HG02970 (cell line): Measurements from ENCODE around the gene TMEFF2.

Experiments used
- ATAC-seq: cut with Tn5 transposase; IDR thresholded peaks from one replicate; pipeline ENCODE4 v1.9.1; 2021; ENCODE audit warnings: mild to moderate bottlenecking, moderate library complexity, moderate number of reproducible peaks; ENCODE audit not compliant: unreplicated experiment, low FRiP score

Gene TMEFF2, protein sequence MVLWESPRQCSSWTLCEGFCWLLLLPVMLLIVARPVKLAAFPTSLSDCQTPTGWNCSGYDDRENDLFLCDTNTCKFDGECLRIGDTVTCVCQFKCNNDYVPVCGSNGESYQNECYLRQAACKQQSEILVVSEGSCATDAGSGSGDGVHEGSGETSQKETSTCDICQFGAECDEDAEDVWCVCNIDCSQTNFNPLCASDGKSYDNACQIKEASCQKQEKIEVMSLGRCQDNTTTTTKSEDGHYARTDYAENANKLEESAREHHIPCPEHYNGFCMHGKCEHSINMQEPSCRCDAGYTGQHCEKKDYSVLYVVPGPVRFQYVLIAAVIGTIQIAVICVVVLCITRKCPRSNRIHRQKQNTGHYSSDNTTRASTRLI

DNA sequence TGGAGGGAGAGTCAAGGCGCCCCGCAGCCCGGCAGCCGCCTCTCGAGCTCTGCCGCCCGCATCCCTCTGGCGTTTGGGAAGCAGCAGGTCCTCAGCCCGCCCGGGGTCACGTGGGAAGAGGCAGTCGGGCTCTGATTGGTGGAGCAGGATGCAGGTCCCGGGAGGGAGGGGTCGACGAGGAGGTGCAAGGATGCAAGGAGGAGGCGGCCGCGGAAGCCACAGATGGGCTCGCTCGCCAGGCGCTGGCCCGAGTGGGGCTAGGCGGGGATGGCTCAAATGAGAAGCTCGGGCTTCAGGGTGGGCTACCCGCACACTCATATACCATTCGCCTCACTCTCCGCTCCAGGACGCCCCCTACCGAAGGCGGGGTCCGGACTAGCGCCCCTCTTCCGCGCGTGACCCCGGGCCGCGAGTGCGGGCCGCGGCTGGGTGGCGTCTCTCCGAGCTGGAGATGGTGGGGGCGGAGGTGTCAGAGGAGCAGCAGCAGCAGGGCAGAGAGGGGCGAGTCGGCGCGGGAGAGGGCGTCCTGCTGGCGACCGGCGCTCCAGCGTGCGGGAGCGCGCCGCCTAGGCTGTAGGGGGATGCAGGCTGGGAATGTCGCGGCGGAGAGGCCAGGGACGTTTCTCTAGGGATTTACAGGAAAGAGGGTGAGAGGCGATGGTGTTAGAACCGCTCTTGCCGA is at the start of gene TMEFF2:
TMEFF2 (minus strand) TSS at position 68 of the 682 bp plus-strand sequence. CDS start 409 bp downstream, outside the sequence.
- peak; percentile 58 for ATAC-seq

DNA sequence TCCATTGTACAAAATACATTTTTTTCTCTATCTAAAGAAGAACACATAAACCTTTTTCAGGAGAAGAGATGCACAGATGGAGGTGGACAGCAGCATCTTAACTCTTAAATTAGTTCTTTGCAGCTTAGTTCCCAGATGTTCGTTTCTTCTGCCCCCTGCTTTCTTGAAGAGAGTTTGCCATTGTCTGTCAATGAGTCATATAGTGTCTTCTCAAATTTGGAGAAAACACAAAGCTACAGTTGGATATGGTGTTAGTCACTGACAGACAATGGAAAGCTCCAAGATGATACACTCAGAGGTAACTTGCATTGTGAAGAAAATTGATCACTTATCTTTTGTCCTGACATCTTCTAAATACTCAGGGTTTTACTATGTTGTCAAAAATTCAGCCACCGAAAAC is 48.8 kb upstream of the TMEFF2 start:
- ATAC-seq: no peak

DNA sequence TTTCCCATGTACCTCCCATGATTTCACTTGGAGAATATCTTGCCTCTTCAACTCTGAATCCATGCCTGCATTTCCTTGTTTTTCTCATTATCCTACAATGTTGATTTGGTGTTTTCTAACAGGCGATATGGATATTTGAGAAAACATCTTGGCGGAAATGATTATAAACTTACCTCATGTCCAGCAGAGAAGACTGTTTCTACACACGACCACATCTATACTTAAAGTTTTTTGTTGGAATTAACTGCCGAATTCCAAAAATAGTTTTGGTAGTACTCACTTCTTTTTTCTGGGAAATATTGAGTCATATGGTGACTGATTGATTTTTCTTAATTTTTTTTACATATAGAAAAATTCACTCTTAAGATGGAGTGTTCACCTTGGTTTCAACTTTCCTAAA is 41.4 kb upstream of the TMEFF2 start:
- no peak for ATAC-seq

DNA sequence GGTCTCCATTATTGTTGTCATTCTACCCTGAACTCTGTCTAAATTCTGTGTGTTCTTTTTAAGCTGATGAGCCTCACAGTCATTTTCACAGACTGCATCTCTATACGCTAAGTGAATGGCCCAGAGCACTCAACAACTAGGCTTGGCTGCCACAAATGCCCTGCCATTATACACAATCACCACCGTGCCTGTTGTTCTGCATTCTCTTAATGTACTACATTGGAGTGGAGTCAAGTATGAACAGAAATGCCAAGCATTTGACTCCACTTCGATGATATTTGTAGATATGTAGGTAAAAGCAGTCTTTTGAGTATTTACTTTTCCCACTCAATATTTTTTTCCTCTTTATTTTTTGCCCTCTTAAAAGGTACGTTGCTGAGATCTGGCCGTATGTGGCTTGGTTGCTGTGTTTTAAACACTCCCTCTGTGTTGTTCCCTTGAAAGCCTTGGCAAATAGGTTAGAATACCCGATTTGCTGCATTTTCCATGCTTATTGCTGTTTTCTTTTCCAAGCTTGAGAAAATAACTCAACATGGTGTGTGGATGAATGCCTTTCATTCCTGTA is 36.2 kb upstream of the TMEFF2 start:
- no peak for ATAC-seq

DNA sequence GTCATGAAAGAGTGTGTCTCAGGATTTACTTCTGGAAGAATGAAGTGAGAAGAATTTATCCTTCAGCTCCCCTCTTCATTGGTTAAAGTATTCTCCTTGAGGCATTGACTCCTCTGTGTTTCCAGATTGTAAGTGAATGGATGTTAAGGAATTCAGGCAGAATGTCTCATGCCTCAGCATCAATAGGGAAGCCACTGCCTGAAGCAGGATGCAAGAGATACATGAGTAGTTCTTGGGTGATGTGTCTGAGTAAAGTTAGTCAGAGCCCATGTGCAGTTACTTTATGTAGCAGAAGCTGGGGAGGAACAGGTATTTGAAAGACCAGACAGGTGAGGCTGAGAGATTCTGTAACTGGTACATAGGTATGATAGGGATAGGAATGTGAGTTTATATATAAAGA is 34.0 kb upstream of the TMEFF2 start:
- ATAC-seq: no peak

DNA sequence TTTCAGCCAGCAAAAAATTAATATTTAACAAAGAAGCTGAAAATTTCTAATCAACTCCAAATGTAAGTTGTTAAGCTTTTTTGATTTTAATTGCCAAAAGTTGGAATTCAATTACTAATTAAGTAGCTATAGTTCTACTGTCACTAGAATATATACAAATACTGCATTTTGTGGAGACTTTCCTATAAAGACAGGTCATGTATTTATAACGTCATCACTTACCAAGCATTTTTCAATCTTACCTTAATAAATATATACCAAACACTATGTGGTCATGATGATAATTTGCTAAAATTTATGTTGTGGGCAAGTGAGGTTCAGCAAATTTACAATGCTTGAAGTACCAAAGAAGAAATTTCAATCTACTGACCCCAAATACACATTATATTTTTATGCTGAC is 24.2 kb upstream of the TMEFF2 start:
- no peak for ATAC-seq

DNA sequence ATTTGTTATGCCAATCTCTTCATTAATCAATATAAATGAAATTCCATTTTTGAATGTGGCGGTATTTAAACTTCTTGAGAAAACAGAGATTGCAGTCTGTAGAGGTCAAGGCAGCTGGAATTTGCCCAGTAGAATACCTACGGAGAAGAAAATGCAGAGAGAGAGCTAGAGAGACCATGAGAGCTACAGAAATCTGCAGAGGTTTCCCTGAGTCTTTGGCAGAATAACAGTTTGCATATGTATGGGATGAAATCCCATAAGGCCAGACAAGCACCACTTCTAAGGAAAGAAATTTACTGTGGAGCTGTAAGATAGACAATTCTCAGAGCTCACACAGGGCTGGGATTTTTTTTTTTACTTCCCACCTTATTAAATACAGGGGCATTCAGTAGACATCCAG is 23.6 kb upstream of the TMEFF2 start:
- ATAC-seq: no peak

DNA sequence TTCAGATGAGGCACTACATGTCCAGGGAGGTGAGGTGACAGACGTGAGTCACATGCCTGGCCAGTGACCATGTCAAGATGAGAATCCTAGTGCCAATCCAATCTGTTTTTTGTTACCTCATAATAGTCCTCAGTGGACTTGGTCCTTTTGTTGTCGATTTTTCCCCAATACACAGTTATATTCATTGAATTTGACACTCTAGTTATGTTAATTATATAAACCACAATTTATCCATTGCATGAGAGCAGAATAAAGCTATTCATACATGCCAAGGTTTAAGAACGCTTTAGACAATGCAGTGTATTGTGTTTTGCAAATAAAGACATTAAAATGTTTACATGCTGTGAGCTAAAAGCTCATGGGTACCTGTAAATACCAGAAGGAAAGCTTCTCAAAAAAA is 21.6 kb upstream of the TMEFF2 start:
- ATAC-seq: no peak

DNA sequence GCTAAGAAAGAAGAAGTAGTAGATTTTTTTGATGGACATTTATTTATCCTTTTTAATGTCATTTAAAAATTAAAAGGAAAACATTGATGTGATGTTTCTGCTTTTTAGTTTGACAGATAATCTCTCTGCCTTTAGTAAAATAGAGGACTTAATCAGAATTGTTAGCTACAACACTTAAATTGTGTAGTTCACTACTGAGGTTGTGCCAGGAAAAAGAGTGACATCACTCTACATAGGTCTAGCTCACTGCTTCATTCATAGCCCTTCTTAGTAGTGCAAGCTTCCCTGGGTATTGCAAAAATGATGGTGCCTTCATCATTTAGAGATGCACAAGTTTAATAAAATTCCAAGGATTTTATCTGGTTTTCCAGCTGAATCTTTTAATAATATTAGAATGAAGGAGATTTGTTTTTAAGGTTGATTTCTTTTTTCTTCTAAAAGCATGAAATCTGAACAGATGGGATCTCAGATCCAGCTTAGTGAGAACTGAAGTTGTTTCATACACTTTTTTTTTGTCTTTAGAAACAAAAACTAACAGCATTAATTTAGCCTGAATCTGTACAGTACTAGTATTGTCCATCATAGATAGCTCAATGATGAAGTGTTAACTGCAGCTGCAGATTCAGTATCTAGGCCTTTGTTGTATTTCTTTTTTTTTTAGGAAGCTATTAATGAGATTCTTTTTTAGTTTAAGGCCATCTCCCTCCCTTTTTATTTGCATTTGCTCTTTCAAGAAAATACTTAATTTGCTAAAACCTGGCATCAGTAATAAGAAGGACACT is 20.6 kb upstream of the TMEFF2 start:
- no peak for ATAC-seq

DNA sequence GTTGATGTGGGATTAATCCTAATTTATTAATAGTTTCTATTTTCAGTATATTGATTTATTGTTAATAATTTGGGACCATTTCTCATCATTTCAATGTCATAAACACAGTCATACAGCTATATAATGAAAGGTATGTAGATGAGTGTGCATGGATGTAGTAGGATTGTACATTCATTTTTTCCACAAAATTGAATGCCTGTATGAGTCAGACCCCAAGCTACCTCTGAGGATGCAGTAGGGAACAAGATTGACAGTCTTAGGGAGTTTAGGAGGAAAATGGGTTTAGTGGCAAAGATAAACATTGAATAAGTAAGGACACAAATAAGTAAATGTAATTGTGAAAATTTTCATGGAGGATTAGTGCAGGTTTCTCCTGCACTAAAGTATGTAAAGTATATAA is 14.1 kb upstream of the TMEFF2 start:
- ATAC-seq: no peak

DNA sequence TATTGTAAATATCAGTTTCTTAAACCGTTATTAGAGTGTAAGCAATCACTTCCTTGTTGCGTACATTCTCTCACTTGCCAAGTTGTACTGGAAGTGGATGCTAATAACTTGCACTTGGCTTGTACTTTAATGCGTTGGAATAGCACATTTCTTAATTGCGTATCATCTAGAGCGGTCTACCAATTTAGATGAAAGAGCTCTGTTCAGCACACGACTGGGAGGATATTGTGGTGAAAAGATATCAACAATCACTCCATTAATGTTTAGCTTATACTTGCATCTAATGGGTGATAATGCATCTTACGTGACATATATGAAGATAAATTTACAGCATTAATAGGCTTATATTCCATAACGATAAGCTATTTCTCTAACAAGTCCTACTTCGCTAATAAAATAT is 11.7 kb upstream of the TMEFF2 start:
- no peak for ATAC-seq

DNA sequence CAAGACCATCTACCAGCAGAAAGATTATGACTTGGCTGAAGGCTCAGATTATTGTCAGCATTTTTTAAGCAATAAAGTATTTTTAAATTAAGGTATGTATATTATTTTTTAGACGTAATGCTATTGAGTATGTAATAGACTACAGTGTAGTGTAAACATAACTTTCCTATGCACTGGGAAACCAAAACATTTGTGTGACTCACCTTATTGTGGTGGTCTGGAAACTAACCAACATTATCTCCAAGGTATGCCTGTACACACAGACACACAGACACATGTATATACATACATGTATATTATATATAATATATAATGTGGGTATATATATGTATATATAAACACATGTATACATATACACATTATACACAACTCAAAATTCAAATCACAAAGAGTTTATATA is 9.1 kb upstream of the TMEFF2 start:
- ATAC-seq: no peak

DNA sequence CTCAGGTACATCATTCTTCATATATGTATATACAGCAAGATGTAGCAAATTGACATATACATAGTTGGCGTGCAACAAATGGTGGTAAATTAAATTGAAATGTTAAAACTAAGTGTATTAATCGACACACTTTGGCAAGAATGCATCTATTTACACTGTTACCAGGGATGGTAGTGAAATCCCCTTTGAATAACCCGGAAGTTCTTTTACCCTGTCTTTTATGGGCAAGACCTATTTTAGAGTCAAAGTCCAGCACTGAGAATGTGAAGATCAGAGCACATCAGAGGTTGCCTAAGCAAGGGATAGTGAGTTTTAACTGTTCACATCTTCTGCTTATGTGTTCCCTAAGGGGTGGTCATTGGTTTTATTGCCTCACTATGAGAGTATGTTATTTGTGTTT is 7.6 kb upstream of the TMEFF2 start:
- no peak for ATAC-seq

DNA sequence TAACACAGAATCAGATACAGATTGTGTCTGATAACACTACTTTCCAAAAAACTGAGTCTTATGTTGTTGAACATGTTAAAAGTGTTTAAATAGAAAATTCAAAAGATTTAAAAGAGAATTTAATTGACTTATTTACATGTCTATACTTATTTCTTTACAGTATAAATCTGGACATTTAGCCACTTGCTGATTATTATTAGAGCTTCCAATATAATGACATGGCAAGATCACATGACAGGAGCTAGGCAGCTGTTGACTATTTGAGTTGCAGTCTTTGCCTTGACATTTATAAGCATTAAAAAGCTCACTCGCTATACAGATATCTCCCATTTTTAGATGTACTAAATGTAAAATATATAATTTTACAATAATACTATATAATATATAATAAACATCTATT is 6.4 kb upstream of the TMEFF2 start:
- ATAC-seq: no peak

DNA sequence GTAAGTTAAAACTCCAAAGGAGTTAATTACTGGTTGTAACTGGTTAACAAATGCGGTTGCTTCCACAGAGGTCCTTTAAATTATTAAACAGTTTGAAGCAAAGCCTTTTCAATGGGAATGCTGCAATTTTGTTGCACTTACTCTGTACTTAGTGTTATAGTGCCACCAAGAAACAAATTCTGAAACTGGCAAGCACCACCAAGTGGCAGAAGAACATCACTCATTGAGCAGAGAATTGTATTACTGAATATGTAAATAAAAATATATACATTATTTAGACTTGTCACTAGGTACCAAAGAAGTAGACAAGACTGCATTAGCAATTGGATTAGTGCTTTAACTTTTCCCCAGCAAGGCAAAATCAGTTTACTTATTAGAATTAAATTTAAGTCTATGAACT is 2.6 kb upstream of the TMEFF2 start:
- ATAC-seq: no peak

DNA sequence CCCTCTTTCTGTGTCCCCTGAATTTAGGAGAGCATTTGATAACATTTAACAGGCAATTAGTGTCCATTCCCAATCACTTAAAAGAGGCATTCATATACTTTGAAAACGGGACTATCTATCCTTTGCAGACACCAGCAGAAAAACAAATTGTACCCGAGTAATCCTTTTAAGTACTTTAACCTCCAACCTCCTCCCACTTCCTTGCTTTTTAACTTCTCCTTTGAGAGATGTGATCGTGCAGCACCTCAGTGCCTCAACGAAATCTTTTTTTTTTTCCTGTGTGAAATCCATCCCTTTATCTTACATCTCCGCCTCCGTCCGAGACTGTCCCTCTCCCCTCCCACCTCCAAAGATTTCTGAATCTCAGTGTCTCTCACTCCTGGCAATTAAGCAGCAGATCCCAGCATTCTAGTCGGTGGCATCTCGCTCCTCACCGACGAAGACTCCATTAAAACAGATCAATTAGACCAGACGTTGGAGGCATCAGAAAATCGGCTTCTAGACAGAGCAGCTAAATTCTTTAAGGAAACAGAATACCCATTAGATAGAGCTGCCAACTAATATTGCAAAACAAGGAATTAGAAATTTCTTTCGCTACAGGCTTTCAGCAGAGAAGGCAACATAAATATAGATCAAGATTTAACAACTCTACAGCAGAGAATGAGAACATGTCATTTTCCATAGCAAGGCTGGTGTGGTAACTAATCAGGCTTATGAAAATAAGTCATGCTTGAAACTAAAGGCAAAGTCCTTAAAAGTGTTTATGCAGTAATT is 1.9 kb upstream of the TMEFF2 start:
- no peak for ATAC-seq

DNA sequence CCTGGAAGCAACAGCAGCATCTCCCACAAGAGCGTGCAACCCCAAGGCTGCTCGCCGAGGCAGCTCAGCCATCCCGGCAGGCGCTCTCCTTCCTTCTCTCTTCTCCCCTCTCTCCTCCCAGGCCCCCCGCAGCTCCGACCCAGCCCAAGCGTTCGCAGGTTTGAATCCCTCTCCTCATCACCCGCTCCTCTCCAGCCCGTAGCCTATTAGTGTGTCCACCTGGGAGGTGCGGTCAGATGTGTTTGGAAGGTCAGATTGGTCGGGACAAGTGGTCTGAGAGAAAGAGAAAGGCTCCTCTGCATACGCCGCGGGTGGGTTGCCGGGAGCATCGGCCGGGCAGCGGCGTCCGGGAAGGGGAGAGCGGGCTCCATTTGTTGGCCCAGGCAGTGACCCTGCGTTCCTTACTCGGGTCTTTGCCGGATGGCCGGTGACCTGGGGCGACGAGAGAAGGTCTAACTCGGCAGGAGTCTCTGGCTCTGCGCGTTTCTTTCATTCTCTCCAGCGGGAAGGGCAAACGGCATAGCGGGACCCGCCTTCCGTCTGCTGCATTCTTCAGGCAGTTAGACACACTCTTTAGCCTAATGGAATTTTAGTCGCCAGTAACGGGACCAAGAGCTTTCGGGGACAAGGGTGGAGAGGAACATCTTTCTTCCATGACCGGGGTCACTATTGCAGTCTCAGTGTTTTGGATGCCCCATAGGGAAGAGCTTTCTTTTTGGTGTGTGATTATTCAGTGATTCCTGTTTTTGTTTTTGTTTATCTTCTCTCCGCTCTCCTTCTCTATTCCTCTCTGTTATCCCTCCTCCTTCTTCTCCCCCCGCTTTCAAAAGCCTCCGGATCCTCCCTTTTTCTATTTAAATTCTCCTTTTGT is 1.1 kb upstream of the TMEFF2 start:
- ATAC-seq: no peak

DNA sequence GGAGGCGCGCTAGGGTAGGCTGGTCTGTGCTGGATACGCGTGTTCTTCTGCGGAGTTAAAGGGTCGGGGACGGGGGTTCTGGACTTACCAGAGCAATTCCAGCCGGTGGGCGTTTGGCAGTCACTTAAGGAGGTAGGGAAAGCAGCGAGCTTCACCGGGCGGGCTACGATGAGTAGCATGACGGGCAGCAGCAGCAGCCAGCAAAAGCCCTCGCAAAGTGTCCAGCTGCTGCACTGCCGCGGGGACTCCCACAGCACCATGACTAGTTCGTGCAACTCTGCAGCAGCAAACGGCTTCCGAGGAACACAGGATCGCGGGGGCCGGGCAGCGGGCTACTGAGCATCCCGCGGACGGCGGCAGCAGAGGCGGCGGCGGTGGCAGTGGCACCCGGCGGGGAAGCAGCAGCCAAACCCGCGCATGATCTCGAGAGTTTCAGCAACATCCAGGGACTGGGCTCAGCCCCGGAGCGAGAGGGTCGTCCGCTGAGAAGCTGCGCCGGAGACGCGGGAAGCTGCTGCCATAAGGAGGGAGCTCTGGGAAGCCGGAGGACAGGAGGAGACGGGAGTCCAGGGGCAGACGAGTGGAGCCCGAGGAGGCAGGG is 368 bp downstream of the TMEFF2 start:
- ATAC-seq: peak; percentile 24

DNA sequence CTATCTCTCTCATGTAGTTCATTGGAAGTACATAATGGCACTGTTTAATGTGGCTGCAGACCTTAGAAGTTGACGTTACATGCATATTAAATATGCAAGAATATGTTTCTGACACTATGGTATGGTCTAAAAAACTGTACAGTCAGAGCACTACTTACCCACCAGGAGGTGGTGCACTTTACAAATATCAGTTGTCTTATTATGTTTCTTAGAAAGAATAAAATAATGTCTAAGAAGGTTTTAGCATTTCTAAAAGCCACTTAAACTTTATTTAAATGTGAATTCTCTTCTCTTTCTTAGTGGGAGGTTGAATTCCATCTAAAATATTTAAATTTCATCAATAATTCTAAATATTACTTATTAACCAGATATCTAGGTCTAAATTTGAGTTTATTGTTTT is 4.3 kb downstream of the TMEFF2 start:
- no peak for ATAC-seq
